DOHH2 (cell line): ENCODE measurements around the gene NPAS3.

Experiments
- CTCF ChIP-seq: fragments of 200-600 bp; sonication (generic); IDR thresholded peaks from one replicate; pipeline ENCODE4 v1.5.1; 2014; ENCODE audit warnings: antibody characterized with exemption, mild to moderate bottlenecking, low read depth, low read length; ENCODE audit not compliant: poor library complexity, severe bottlenecking
- EZH2phosphoT487 ChIP-seq: fragments of 200-600 bp; sonication (generic); IDR thresholded peaks from 2 replicates; pipeline ENCODE4 v1.6.1; 2017; ENCODE audit warnings: borderline replicate concordance, mild to moderate bottlenecking, antibody characterized with exemption, low read length, moderate library complexity, mixed read lengths

- TF ChIP-seq CTCF: no peak
- TF ChIP-seq EZH2phosphoT487: no peak
Measured at GRCh38 chr14:32967421-32967820, 28.7 kb downstream of the NPAS3 start.
